HG02852 (cell line): Measurements from ENCODE around the gene FAM227B.
"Not testable (repeated sequence)": the region's sequence is repeated elsewhere in the genome, so short reads cannot be mapped to it uniquely, and the experiment has no call there.

ENCODE experiments used
- ATAC-seq: cut with Tn5 transposase; IDR thresholded peaks from one replicate; pipeline ENCODE4 v1.9.1; 2021; ENCODE audit warnings: mild to moderate bottlenecking, moderate library complexity; ENCODE audit not compliant: unreplicated experiment

The FAM227B gene

GRCh38 chr15:49619226-49619625 lies 1.4 kb downstream of the FAM227B start:
- no peak for ATAC-seq

GRCh38 chr15:49612240-49612639 lies 8.4 kb downstream of the FAM227B start:
- not testable (repeated sequence) for ATAC-seq

GRCh38 chr15:49610157-49610918 lies 10.3 kb downstream of the FAM227B start:
- no peak for ATAC-seq

- ATAC-seq, result no peak
Observed at GRCh38 chr15:49606594-49606993, 14.0 kb downstream of the FAM227B start.

DNA sequence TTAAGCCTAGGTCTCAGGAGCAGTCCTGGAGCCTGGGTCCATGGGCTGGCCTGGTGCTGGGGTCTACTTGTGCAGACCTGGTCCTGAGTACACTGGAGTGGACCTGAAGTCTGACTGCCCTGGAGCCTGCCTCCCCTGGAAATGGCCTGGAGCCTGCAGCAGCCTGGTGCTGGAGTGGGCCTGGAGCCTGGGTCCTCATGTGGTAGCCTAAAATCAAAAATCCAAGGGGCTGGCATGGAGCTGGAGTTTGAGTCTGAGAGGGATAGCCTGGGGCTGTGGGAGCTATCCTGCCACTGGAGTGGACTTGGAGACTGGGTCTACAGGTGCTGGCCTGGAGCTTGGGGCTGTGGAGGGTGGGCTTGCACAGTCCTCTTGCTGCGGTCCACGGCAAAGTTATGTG lies 15.0 kb downstream of the FAM227B start:
- ATAC-seq, result no peak

DNA sequence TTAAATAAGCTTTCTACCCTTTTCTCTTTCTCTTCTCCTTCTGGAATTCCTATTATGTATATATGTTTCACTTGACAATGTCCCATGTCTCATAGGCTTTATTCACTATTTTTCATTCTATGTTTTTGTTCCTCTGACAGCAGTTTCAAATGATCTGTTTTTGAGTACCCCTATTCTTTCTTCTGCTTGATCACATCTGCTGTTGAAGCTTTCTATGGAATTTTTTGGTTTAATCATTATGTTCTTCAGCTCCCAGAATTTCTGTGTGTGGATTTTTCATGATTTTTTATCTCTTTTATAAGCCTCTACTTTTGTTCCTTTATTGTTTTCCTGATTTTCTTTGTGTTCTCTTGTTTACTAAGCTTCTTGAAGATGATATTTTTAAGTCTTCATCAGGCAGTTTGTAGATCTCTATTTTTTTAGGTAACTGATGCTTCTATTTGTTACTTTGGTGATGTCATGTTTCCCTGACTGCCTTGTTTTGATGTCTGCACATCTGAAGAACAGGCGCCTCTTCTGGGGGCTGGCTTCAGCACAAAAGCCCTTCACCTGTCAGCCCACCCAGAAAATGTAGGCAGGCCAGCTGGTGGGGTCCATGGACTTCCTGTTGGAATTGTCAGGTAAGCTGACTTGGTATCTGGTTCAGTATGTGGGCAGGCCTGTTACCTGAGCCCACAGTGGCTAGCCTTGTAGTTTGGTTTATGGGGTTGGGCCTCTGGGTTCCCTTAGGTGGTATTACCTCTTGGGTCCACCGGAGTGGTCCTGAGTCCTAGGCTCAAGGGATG lies 15.8 kb downstream of the FAM227B start:
- no peak for ATAC-seq

- ATAC-seq, result not testable (repeated sequence)
Observed at GRCh38 chr15:49592829-49593316, 27.7 kb downstream of the FAM227B start.

DNA sequence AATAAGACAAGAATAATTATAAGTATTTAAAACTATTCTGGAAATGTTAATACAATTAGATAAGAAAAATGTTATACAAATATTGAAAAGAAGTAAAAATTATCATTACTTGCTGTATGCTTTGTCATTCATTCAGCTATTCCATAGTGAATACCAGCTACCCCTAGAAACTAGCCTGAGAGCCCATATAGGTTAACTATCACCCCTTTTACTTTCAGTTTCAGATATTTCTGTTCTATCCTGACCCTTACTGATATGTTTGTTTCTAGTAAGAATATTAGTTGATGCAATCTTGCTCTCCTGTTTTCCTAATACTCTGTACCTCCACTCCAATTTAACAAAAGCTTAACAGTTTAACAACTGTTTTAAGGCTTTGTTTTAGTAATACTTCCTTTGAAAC lies 31.6 kb downstream of the FAM227B start:
- no peak for ATAC-seq

DNA sequence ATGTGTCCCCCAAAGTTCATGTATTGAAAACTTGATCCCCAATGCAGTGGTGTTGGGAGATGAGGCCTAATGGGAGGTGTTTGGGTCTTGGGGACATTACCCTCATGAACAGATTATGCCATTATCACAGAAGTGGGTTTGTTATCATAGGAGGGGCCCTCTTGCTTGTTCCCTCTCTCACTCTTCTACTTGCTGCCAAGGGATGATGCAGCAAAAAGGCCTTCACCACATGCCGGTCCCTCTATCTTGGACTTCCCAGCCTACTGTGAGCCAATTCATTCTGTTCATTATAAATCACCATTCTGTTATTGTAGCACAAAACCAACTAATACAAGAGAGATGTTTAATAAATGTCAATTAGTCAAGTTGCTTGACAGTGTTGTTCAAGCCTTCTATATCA lies 47.2 kb downstream of the FAM227B start:
- ATAC-seq, result no peak

- no peak for ATAC-seq
Observed at GRCh38 chr15:49570672-49571071, 49.9 kb downstream of the FAM227B start.

DNA sequence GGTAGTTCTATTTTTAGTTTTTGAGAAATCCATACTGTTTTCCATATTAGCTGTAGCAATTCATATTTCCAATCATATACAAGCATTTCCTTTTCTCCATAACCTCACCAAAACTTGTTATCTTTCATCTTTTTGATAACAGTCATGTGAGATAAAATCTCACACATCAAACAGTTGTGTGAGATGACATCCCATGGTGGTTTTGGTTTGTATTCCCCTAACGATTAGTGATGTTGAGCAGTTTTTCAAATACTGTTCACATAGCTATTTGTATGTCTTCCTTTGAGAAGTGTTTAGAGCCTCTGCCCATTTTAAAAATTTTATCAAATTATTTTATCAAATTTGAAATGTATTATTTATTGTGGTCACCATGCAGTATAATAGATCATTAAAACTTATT lies 50.4 kb downstream of the FAM227B start:
- no peak for ATAC-seq

DNA sequence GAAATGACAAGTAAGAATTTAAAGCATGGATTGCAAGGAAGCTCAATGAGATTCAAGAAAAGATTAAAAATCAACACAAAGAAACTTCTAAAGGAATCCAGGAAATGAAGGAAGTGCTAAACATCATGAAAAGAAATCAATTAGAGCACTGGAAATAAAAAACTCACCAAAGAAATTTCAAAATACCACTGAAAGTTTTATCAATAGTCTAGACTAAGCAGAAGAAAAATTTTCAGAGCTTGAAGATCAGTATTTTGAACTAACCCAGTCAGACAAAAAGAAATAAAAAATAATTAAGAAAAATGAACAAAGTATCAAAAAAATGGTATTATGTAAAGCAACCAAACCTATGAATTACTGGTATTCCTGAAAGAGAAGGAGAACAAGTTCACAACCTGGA lies 60.6 kb downstream of the FAM227B start:
- no peak for ATAC-seq

- no peak for ATAC-seq
Observed at GRCh38 chr15:49558929-49559328, 61.7 kb downstream of the FAM227B start.

- ATAC-seq, result no peak
Observed at GRCh38 chr15:49556437-49556836, 64.2 kb downstream of the FAM227B start.

DNA sequence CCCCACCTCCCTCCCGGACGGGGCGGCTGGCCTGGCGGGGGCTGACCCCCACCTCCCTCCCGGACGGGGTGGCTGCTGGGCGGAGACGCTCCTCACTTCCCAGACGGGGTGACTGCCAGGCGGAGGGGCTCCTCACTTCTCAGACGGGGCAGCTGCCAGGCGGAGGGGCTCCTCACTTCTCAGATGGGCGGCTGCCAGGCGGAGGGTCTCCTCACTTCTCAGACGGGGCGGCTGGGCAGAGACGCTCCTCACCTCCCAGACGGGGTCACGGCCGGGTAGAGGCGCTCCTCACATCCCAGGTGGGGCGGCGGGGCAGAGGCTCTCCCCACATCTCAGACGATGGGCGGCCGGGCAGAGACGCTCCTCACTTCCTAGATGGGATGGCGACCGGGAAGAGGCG lies 70.3 kb downstream of the FAM227B start:
- ATAC-seq, result not testable (repeated sequence)

- no peak for ATAC-seq
Observed at GRCh38 chr15:49538520-49538919, 82.1 kb downstream of the FAM227B start.

DNA sequence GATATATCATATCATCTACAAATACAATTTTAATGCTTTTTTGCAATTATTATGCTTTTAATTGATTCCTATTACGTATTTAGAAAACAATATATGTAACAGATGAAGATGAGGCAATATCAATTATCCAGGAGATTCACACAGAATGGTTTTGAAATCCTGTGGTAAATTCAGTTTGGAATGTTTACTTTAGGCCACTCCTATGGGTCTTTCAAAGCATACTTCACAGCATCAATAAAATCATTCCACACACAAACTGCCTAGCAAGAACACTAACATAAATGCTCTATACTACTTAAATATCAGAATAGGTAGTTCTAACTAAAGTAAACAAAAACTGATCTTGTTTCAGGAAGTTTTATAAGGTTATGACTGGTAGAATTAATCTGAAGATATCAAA lies 90.5 kb downstream of the FAM227B start:
- ATAC-seq, result no peak

- ATAC-seq, result no peak
Observed at GRCh38 chr15:49528289-49528688, 92.3 kb downstream of the FAM227B start.

- ATAC-seq, result no peak
Observed at GRCh38 chr15:49521802-49522201, 98.8 kb downstream of the FAM227B start.

- not testable (repeated sequence) for ATAC-seq
Observed at GRCh38 chr15:49512739-49513138, 107.9 kb downstream of the FAM227B start.

DNA sequence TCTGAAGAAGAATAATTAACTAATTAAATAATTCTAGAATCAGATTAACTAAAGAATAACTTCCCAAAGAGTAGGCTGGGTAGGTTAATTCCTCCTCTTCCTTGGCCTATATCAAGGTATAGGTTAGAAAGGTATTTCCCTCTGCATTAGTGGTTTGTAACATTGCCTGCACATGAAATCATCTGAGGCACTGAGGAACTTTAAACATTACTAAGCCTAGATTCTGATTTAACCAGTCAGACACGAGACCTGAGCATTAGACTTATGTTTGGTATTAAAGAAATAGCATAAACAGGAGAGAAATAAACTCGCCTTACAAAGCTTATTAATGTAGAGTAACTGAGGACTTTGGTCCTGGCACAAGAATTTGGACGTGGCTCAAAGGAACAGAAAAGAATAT lies 113.4 kb downstream of the FAM227B start:
- ATAC-seq, result no peak

DNA sequence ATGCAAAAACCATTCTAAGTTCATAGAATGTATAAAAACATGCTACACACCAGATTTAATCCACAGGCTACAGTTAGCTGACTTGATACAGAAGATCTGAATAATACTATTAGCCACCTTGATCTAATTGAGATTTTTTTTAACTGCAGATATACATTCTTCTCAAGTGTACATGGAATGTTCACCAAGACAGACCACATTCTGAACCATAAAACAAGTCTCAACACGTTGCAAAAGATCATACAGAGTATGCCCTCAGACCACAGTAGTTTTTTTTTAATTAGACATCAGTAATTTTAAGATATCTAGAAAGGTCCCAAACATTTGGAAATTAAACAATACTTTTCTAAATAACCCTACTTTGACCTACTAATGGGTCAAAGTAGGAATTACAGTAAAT lies 114.3 kb downstream of the FAM227B start:
- ATAC-seq, result no peak
